Activated gamma-delta T cell (primary cell): ENCODE data around the gene DFFB.

ENCODE experiments used
- DNase-seq: peaks from one replicate; lab custom pipeline; 2025; lab: John Stamatoyannopoulos, UW

DFFB gene

DNA sequence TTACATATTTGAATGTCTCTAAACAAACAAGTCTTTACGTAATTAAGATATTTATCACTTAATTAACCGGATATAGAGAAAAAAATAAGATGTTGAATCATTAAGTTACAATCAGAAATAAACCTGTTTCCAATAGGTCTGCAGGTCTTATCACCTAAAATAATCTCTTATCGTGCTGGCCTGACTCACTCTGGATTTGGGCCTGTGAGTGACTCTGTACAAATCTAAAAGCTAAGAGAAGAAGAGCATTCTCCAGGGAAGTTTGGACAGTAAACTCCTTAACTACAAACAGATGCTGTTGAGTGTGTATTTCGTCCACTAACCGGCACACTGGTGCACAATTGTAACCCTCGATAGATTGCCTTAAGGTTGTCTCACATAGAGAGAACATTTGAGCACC, 25.6 kb upstream of the DFFB start:
- no peak for DNase-seq

DNA sequence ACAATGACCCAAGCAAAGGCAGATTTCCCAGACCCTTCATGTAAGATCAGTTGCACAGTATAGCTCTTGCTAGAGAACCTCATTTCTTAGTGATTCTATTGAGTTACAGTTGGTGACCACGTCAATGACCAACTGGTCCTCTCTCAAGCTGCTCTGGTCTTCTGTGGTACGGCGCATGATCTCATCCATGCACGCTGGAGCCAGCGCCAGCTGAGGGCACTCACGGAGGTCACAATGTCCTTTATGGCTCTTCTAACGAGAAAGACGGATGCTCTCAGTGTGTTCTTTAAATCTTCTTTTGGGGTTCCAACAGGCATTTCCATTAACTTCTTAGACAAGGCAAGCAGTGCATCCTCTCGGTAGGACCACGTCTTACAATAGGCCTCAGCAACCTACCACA, 22.6 kb upstream of the DFFB start:
- DNase-seq: no peak

DNA sequence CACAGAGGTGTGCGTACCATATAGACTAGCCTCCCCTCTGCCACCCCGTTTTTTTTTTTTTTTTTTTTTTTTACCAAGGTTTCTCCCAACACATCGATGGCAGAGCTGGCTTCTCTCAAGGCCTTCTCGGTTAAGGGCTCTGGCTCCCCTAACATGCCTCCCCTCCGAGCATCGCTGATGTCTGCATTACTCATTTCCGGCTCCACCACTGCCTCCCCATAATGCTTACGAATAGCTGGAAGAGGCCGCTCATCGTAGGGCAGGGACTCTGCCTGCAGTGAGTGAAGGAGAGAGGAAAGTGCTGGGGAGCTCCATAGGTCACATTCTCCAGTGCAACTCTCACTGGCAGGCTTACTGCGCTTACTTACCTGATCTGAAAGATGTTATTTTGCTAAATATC, 20.9 kb upstream of the DFFB start:
- DNase-seq: no peak

DNA sequence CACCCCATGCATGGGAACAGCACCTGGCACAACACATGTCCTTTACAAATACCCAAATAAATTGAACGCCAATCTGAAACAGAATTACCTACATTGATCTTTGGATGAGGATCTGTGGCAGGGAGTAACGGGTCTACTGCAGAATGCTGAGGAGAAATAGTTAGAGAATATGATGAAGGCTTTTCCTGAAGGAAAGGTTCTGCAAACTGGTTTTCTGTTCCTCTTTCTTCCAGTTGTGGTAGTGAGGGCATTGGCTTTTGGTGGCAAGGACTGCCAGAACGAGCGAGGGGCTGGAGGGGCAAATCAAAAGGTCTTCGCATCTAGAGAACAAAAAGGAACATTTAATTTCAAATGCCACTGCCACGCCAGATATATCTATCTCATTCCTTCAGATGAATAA, 20.1 kb upstream of the DFFB start:
- no peak for DNase-seq

DNA sequence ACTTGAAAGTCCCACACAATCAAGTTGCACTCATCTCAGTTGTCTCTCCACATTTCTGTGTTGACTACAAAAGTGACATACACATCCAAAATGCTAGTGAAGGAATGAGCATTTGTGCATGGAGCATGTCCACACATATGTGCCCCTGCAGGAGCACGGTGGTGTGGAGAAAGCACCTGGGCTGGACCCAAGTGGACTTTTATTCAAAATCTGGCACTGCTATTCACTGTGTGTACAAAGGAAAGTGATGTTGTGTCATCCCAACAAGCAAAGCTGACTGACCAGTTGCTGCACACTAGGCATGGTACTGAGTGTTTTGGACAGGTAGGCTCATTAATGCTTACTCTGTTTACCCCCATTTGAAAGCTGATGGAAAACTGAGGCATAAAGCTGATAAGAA, 19.6 kb upstream of the DFFB start:
- DNase-seq: no peak

DNA sequence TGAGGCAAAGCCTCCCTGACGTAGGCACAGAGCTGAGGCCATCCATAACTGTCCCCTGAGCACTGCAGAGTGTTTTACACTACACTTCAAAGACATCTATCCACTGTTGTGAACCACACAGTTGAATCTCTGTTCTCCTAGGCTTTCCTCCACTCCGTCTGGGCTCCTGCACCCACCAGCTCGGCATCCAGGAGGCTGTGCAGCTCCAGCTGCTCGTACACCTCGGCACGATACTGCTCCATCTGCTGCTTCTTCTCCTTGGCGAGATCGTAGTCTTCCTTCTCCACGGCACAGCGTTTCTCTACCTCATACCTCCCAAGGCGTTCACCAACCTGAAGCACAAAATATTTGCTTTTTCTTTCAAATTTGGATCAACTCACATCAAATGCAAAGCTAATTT, 18.5 kb upstream of the DFFB start:
- no peak for DNase-seq

DNA sequence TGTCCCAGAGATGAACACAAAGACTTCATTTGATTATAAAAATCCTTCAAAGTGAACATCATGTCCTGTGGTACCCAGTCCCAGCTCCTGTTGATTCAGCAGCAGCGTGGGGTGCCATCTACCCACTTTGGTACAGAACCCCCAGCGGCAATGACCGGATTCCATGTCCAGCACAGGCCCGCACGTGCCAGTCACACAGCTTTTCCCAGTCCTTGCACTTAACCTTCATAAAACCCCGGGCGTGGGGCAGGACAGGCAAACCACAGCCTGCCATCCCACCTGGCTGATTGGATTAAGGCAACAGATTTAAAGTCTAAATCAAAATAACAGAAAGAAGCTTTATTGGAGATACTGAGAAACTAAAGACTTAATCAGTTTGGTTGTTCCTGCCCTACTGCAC, 15.8 kb upstream of the DFFB start:
- DNase-seq: no peak

DNA sequence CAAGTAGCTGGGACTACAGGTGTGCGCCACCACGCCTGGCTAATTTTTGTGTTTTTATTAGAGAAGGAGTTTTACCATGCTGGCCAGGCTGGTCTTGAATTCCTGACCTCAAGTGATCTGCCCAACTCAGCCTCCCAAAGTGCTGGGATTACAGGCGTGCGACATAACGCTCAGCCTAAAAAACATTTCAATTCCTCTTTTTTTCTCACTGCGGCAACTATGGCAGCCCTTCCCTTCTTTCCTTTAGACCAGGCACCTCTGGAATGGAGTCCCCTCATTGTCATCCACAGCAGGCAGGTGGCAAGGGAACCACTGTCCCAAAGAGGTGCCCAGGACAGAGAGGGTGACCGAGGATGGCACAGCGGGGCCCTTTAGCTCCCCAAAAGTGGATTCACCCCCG, 14.4 kb upstream of the DFFB start:
- DNase-seq: no peak

DNA sequence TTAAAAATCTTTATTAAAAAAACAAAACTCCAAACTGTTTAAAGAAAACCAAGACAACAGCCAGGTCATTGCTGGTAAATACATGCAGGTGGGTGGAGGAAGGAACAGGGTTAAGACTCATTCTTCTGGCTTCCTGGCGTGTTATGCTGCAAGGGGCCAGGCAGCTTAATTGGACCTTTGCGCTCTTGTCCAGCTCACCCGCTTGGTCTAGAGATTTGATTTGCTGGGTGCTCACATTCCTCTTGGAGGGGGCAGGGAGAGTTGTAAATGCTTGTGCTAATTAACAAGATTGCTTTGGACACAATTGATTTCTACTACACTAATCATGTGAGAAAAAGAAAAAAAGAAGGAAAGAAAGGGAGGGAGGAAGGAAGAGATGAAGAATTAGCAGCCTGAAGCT, 10.7 kb upstream of the DFFB start:
- no peak for DNase-seq

DNA sequence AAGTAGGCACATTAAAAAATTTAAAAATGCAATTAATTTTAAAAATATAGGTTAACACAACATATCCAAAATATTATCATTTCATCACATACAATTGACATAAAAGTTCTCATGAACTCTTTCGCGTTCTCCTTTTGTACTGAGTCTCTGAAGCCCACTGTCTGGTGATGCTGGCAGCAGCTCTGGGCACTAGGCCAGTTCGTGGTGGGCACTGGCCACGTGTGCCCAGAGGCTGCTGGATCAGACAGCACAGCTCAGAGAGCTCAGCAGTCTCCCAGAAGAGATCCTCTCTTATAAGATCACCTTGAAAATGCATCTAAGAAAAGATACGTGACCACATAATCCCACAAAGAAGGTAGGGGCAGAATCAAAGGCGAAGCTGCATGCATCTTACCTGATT, 10.2 kb upstream of the DFFB start:
- DNase-seq: no peak

DNA sequence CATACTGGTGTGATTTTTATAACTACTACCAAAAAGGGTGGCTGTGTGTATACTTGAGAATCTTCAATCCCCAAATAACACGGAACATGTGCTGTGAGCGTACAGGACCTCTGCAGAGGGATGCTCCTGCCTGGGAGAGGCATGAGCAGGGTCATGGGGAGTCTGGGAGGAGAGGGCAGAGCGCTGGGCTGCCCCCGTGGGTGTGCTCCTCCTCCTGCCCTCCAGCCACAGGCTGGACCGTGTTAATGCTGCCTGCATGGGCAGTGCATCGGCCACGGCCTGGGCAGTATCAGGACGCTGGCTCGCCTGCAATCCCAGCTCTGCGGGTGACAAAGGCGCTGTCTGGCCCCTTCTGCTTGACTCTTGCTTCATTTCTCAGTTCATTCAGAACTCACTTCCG, 6.4 kb upstream of the DFFB start:
- no peak for DNase-seq

DNA sequence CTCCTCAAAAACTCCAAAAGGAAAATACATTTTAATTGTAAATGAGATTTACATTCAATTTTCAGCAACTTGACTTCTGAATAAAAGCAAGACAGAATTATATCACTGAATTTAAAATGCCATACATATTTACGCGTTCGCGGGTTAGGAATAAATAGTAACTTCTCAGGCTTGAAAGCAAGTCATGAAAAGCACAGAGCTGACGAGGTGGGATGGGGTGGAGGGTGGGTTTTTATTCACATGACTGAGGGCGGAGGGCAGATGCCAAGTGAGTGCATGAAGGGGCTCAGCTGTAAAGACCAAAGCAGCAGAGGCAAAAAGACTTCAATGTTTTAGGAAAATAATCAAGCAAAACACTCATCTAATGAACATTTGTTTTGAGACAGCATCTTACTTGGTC, 6.0 kb upstream of the DFFB start:
- DNase-seq: no peak

DNA sequence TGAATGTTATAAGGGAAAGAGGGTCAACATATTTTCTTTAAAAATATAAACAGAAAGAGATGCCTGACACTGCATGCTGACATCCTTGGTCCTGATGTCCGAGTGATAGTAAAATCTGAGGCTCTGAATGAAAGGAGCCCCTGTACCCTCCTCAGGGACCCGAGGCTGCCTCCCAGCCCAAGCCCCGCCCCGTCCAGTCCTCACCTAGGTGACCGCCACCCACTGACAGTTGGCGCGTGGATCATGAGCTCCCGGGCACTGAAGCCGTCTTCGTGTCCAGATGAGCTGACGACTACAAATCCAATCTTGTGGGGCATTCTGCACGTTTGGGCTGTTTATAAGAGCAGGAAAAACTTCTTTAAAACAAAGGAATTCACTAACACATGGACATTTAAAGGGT, 5.2 kb upstream of the DFFB start:
- DNase-seq: no peak

DNA sequence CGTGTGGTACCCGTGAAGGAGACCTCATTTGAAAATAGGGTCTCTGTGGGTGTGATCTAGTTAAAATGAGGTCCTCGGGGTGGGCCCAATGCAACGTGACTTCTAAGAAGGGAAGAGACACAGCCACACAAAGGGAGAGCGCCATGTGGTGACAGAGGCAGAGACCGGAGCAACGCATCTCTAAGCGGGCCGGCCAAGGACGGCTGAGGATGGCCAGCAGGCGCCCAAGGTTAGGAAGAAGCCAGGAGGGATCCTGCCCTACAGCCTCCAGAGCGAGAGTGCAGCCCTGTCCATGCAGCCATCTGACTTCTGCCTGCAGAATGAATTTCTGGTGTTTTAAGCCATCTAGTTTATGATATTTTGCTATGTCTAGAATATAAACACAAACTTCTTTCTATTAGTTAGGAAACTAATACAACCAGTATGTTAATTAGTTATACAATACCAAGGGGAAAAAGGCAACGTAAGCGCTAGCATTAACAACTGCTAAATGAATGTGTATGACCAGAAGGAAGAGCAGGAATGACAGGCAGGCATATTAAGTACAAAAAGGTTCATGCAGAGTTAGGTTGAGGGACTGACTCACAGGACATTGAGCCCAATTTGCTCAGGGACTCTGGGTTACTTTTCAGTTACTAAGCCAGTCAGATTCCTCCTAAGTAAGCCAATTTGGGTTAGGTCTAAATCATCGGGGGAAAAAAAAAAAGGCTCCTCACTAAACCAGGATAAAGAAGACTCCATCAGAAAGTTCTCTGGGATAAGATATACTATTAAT, 4.4 kb upstream of the DFFB start:
- DNase-seq: no peak

DNA sequence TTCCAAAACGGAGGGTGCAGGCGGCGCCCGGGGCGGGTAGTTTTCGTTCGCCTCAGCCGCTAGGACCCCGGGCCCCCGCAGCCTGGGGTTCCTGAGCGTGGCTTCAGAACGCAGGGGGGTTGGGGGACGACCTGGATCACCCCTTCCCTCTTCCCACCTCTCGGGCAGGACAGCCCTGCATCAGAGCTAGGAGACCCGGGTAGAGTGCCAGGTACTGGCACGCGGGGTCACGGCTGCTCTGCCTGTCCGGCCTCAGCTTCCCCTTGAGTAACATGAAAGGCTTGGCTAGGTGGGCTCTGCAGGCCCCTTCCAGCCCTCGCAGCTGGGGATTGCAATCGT, 484 bp downstream of the DFFB start:
- DNase-seq: no peak

DNA sequence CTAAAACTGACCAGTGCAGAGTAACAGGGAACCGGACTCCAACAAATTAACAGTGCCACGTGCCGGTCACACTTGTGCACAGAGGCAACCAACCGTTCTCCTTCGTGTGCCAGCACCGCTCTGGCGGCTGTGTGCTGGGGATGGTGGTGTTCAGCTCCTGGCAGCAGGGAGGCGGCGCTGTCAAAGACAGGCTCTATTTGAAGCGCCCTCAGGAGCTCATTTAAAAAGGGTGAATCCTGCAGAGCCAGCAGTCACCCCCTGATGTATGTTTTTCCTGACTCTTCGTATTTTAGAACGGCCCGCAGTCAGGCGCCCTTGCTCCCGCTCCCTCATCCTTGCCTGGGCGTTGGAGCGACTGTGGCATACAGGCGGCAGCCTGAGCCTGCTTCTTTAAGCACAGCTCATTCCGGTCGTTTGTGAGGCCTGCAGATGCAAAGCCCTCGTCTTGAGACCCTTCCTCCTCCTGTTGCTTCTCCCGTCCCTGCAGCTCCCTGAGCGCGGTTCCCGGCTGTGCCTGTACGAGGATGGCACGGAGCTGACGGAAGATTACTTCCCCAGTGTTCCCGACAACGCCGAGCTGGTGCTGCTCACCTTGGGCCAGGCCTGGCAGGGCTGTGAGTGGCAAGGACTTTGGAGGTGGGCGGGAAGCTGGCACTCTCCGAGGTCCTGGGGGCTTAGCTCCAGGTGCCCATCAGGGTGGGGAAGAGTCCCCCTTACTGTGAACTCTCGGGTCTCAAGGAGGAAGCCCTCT, 1.1 kb downstream of the DFFB start:
- DNase-seq: no peak

DNA sequence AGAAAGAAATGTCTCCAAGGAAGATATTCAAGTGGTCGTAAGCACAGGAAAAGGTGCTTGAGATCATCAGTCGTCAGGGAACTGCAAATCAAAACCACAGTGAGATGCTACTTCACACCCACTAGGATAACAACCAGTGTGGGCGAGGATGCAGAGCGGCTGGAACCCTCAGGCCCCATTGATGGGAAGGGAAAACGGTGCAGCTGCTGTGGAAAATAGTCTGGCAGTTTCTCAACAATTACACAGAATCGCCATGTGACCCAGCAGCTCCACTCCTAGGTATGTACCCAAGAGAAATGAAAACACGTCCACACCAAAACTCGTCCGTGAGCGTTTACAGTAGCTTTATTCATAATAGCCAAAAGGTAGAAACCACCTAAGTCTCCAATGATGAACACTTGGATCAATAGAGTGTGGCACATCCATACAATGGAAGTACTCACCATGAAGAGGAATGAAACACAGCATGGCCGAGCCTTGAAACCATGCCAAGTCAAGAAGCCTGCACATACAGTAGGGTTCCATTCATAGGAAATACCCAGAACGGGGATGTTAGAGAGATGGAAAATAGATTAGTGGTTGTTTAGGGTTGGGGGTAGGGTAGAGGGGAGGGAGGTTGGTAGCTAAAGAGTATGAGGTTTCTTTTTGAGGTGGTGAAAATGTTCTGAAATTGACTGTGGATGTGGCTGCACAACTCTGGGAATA, 6.1 kb downstream of the DFFB start:
- no peak for DNase-seq

DNA sequence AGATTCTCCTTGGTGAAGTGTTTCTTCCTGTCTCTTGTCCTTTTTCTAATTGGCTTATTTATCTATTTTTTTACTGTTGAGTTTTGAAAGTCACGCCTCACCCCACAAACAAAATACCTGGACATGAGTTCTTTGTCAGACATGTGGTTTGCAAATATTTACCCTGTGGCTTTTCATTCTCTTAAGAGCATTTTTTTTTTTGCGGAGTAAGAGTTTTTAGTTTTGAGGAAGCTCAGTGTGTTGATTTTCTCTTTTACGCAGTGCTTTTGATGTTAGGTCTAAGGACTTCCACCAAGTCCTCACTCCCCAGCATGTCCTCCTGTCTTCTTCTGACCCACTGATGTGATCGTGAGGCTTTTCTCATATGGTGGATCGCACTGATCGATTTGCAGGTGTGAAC, 7.6 kb downstream of the DFFB start:
- DNase-seq: no peak

DNA sequence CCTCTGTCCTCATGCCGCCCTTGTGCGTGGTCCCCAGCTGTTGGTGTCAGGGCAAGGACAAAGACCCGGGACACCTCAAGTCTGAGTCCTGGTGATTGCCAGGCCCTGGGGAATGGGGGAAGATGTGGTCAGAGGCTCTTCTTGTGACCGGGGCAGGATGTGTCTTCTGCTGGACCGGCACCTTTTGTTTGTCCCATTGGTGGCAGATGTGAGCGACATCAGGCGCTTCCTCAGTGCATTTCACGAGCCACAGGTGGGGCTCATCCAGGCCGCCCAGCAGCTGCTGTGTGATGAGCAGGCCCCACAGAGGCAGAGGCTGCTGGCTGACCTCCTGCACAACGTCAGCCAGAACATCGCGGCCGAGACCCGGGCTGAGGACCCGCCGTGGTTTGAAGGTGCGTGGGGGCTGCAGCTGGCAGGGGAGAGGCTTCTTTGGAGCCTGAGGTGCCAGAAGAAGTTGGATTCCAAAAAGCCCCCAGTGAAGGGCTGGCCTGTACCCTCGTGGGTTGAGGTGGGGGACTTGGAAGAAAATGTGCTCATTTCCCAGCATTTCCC, 8.4 kb downstream of the DFFB start:
- DNase-seq: no peak

DNA sequence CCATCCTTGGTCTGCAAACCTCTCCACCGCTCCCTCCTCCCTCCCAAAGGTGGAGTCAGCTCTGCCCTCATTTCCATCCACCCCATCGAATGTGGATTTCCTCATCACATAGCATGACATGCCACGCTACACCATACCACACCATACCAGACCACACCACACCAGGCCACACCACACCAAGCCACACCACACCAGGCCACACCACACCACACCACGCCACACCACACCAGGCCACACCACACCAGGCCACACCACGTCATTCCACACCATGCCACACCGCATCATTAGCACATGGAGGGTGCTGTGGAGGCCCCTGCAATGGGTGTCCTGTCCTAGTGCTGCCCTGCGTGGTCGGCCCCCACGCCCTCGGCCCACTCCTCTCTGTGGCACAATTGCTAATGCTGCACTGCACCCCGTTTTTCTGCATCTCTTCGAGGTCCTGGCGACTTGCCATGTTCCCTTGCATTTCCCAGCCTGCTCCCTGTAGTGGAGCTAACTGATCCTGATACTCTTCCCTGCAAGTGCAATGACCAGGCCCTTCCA, 11.3 kb downstream of the DFFB start:
- DNase-seq: no peak

DNA sequence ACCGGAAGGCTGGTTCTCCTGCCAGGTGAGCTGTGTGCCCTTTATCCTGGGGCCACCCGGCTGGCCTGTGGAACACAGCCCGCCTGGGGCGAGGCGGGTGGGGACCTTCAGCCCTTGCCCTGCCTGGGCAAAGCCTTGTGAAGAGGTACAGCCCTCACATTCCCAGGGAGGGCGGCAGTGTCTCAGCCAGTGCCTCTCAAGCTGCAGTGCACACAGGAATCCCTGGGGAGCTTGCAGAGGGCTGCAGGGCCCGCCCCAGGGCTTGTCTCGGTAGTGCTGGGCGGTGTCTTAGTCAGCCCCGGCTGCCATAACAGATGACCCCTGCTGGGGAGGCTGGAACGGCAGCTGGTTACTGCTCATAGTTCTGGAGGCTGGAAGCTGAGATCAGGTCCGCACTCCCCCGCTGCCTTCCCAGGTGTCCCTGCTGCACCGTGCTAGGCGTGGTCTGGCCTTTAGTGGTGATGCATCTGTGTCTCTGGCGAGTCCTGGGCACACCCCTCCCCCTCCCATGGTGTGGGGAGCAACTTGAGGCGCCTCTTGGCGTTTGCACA, 12.6 kb downstream of the DFFB start:
- no peak for DNase-seq

DNA sequence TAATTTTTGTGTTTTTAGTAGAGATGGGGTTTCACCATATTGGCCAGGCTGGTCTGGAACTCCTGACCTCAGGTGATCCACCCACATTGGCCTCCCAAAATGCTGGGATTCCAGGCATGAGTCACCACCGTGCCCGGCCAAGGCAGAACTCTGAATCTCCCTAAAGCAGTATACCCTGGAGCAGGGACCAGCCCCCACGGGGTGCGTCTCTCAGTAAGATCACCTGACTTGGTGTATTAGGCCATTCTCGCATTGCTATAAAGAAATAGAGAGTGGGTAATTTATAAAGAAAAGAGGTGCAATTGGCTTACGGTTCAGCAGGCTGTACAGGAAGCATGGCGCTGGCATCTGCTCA, 14.2 kb downstream of the DFFB start:
- DNase-seq: no peak

DNA sequence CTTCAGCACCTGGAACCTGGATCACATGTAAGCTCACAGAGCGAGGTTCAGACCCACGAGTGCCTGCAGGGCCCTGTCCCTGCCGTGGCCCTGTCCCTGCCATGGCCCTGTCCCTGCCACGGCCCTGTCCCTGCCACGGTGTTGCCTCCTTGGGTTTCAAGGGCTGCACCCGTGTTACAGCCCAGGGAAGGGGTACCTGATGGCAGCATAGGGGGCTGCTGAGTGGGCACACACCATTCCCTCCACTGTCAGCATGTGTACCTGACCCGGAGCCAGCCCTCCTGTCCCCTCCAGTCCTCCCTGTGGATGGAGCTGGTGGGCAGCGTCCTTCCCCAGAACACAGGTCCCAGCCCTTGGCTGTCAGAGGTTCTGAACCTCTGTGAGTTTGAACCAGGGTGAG, 15.3 kb downstream of the DFFB start:
- no peak for DNase-seq
